Astrocyte (in vitro differentiated cells and primary cell): Measurements from ENCODE around the gene GADD45B. TPM values are rescaled to one million over a fixed set of nuclear protein-coding genes. Genes with fewer than 3 reads are reported as not detected.

Source experiments
- DNase-seq: peaks from one replicate; pipeline ENCODE4 v3.0.0-alpha.2; 2010; ENCODE audit warnings: low read depth
- FAIRE-seq: peaks from 2 replicates; lab custom pipeline; 2011; peaks lifted over from hg19 to GRCh38; lab: Jason Lieb, UNC
- H2AFZ ChIP-seq: 2 replicates; pipeline ENCODE4 v1.6.0; 2012; ENCODE audit warnings: low read depth, low read length, inconsistent platforms
- H3K27ac ChIP-seq: 2 replicates; pipeline ENCODE4 v1.5.1; 2011; ENCODE audit warnings: low read depth, low read length, inconsistent platforms
- H3K27me3 ChIP-seq: 2 replicates; pipeline ENCODE4 v1.6.0; 2011; ENCODE audit warnings: low read length, inconsistent platforms; ENCODE audit not compliant: insufficient read depth
- H3K36me3 ChIP-seq: 2 replicates; pipeline ENCODE4 v1.5.1; 2011; ENCODE audit warnings: low read length, inconsistent platforms; ENCODE audit not compliant: insufficient read depth
- H3K4me1 ChIP-seq: 2 replicates; pipeline ENCODE4 v1.5.1; 2011; ENCODE audit warnings: low read length, inconsistent platforms; ENCODE audit not compliant: insufficient read depth
- H3K4me2 ChIP-seq: 2 replicates; pipeline ENCODE4 v1.6.0; 2012; ENCODE audit warnings: low read length, inconsistent platforms
- H3K4me3 ChIP-seq: 2 replicates; pipeline ENCODE4 v1.5.1; 2011; ENCODE audit warnings: low read depth, mild to moderate bottlenecking, low read length, inconsistent platforms; ENCODE audit not compliant: insufficient read depth
- H3K79me2 ChIP-seq: 2 replicates; pipeline ENCODE4 v1.6.0; 2012; ENCODE audit warnings: mild to moderate bottlenecking, low read length, inconsistent platforms; ENCODE audit not compliant: insufficient read depth
- H3K9ac ChIP-seq: 2 replicates; pipeline ENCODE4 v1.6.0; 2012; ENCODE audit warnings: mild to moderate bottlenecking, low read length, inconsistent platforms
- H3K9me3 ChIP-seq: 2 replicates; pipeline ENCODE4 v1.5.1; 2012; ENCODE audit warnings: low read depth, mild to moderate bottlenecking, low read length, inconsistent platforms; ENCODE audit not compliant: insufficient read depth
- H4K20me1 ChIP-seq: 2 replicates; pipeline ENCODE4 v1.6.0; 2012; ENCODE audit warnings: low read length, inconsistent platforms; ENCODE audit not compliant: insufficient read depth
- H3K27ac Mint-ChIP-seq: one replicate; pipeline ENCODE4 v1.8.0; 2021; ENCODE audit warnings: mild to moderate bottlenecking, mixed read lengths; ENCODE audit not compliant: unreplicated experiment
- H3K27me3 Mint-ChIP-seq: one replicate; pipeline ENCODE4 v1.8.0; 2021; ENCODE audit warnings: low read depth, mixed read lengths; ENCODE audit not compliant: unreplicated experiment
- H3K36me3 Mint-ChIP-seq: one replicate; pipeline ENCODE4 v1.8.0; 2021; ENCODE audit warnings: low read depth, mixed read lengths; ENCODE audit not compliant: unreplicated experiment
- H3K4me1 Mint-ChIP-seq: one replicate; pipeline ENCODE4 v1.8.0; 2021; ENCODE audit warnings: low read depth, mixed read lengths; ENCODE audit not compliant: unreplicated experiment
- H3K4me3 Mint-ChIP-seq: one replicate; pipeline ENCODE4 v1.8.0; 2021; ENCODE audit warnings: mild to moderate bottlenecking, moderate library complexity, mixed read lengths; ENCODE audit not compliant: unreplicated experiment
- H3K9me3 Mint-ChIP-seq: one replicate; pipeline ENCODE4 v1.8.0; 2021; ENCODE audit warnings: mild to moderate bottlenecking, mixed read lengths; ENCODE audit not compliant: unreplicated experiment
- CTCF ChIP-seq: IDR thresholded peaks from 2 replicates; pipeline ENCODE4 v1.5.1; 2011; ENCODE audit warnings: low read depth, mild to moderate bottlenecking, inconsistent platforms, low read length, moderate library complexity; ENCODE audit not compliant: insufficient read depth
- EZH2 ChIP-seq: IDR thresholded peaks from 2 replicates; pipeline ENCODE4 v1.6.1; 2012; ENCODE audit warnings: mild to moderate bottlenecking, low read length, inconsistent platforms; ENCODE audit not compliant: insufficient read depth
- total RNA-seq: library from RNA; stranded (reverse); gene quantifications from 2 replicates; pipeline ENCODE4 v1.2.1, GENCODE V29; 2021

Gene GADD45B
- total RNA-seq, 1 donor from 2014 or later, result 161 TPM

GRCh38 chr19:2488942-2489731 is 13.2 kb downstream of the GADD45B start:
- Mint-ChIP-seq H3K4me1 (peaks cover 11% of the 10 kb centered on the region), H3K27me3 (no peaks in the 10 kb centered on the region), H3K9me3 (peaks cover 10% of the 10 kb centered on the region), H3K27ac (peak overlapping the region; percentile 80), H3K4me3 (no peak overlapping the region), H3K36me3 (no peaks in the 10 kb centered on the region)
- Histone ChIP-seq H3K4me1 (peaks cover 32% of the 10 kb centered on the region), H2AFZ (peak overlapping the region; percentile 56), H3K79me2 (no peaks in the 10 kb centered on the region), H3K27ac (no peak overlapping the region), H4K20me1 (no peaks in the 10 kb centered on the region), H3K36me3 (no peaks in the 10 kb centered on the region), H3K9ac (peak overlapping the region; percentile 35), H3K27me3 (no peaks in the 10 kb centered on the region), H3K9me3 (peaks cover 2% of the 10 kb centered on the region), H3K4me3 (peak overlapping the region; percentile 24), H3K4me2 (peak overlapping the region; percentile 80)
- DNase-seq (no peak), FAIRE-seq (no peak)
- TF ChIP-seq EZH2, result no peak
- no peak for TF ChIP-seq CTCF

DNA sequence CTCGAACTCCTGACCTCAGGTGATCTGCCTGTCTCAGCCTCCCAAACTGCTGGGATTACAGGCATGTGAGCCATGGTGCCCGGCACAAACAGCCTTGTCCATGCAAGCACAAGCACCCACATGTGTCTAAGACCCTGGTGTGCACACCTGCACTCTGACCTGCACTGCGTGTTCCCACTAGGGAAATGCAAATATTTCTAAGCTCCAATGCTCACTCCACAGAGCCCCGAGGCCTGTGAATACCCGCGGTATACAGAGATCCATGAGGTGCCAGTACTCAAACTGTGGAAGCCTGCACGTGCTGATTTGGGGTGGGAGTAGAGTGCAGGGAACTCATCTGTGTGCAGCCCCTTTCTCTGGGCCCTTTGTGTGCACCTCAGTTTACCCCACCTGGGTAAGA is 14.7 kb downstream of the GADD45B start:
- H3K9me3 ChIP-seq, result no peaks in the 10 kb centered on the region
- H4K20me1 ChIP-seq, result no peaks in the 10 kb centered on the region
- H3K36me3 ChIP-seq, result no peaks in the 10 kb centered on the region
- H3K4me3 ChIP-seq, result no peak overlapping the region
- no peak overlapping the region for H3K27ac ChIP-seq
- Mint-ChIP-seq H3K4me3 (no peak overlapping the region), H3K4me1 (peaks cover 11% of the 10 kb centered on the region), H3K27ac (peak overlapping the region; percentile 87), H3K9me3 (peaks cover 7% of the 10 kb centered on the region), H3K27me3 (no peaks in the 10 kb centered on the region), H3K36me3 (no peaks in the 10 kb centered on the region)
- no peak overlapping the region for H2AFZ ChIP-seq
- no peak for DNase-seq
- no peak for FAIRE-seq
- H3K79me2 ChIP-seq, result no peaks in the 10 kb centered on the region
- peak overlapping the region; percentile 42 for H3K9ac ChIP-seq
- H3K4me1 ChIP-seq, result peaks cover 45% of the 10 kb centered on the region
- H3K27me3 ChIP-seq, result no peaks in the 10 kb centered on the region
- H3K4me2 ChIP-seq, result no peak overlapping the region
- TF ChIP-seq CTCF (no peak), EZH2 (no peak)
